EH (cell line): Measurements from ENCODE around the gene CLBA1.
A peak's percentile ranks its signal among the peaks of the same experiment; 100 is the strongest.

Experiments used
- DNase-seq: peaks from one replicate; pipeline ENCODE4 v3.0.0-alpha.2; 2015; ENCODE audit warnings: low read depth

Gene CLBA1

DNA sequence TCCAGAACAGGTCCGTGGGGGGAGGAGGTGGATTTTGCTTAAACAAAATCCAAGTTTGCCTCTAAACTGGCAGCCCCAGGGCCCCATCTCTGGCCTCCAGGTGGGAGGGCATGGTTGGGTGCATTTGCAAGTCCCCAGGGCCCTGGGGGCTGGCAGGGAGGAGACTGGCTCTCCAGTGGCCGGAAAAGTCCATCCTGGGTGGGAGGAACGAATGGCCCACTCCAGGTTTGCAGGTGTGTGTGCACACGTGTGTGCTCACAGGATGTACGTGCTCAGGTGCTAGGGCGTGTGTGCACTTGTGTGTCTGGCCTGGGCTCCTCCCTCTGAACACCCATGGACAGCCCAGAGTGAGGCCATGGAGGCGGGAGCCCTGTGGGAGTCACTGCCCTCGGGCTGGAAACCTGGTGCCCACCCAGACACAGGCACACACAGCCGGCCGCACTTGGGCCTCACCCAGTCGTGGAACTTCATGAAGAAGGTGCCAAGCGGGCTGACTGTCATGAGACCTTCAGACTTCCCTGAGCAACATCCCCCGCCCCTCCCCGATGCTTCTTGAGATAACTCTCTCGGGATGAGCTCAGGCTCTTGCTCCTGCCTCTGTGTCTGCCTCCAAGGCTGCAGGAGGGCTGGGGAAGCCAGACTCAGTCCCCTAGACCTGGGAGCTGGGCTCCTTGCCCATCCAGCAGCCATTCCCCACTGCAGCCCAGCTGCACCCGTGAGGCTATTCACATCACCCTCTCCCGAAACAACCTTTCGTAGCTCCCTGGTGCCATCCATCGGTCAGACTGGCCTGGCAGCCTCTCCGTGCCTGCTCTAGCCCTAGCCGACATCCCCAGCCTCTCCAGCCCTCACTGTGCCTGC is 16.8 kb upstream of the CLBA1 start:
- DNase-seq, result peak; percentile 49

GRCh38 chr14:104969741-104970230 is 15.8 kb upstream of the CLBA1 start:
- DNase-seq, result no peak

DNA sequence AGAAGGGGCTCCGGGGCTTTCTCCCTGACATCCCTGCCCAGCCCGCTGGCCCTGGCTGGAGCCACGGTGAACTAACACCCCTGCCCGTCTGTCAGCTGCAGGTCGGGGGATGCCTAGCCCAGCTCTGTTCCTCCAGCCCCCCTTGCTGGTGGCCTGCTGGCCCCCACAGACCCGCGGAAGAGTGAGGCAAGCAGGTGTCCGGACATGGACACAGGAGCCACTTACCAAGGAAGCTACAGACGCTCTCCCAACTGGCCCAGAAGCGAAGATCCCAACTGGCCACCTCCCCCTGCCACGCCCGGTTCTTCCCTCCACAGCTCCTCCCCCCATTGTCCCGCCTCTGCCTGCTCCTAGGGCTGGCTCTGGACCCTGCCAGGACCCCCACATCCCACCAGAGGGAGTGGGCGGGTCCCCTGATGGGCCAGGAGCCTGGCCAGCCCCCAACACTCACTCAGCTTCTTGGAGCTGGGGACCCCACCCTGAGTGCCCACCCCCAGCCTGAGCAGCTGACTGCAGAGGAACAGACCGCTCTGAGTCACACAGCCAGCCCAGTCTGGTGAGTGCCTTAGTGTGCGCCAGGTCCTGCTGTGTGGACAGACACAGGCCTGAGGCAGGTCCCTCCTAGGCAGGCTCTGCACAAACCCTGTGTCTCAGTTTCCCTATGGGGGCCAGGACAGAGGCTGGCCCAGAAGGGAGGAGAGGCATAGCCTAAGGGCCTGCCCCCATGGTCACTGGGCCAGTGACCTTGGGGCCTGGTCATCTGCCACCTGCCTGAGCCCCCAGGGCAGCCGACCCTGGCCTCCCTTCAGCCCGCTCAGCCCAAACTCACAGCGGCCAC is 15.1 kb upstream of the CLBA1 start:
- DNase-seq, result peak; percentile 92

- no peak for DNase-seq
Measured at GRCh38 chr14:104971447-104972240, 13.9 kb upstream of the CLBA1 start.

- peak; percentile 63 for DNase-seq
Measured at GRCh38 chr14:104972301-104973134, 13.1 kb upstream of the CLBA1 start.

DNA sequence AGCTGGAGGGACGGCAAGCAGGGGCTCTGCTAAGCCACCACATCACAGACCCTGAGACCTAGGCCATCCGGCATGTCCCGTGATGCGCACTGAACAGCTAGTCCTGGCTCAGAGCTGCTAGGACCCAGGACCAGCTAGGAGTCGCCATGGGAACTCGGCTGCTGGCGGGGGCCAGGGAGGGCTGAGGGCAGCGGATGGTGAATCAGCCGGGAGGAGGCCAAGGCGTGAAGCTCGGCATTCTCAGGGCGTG is 12.5 kb upstream of the CLBA1 start:
- DNase-seq, result peak; percentile 97

DNA sequence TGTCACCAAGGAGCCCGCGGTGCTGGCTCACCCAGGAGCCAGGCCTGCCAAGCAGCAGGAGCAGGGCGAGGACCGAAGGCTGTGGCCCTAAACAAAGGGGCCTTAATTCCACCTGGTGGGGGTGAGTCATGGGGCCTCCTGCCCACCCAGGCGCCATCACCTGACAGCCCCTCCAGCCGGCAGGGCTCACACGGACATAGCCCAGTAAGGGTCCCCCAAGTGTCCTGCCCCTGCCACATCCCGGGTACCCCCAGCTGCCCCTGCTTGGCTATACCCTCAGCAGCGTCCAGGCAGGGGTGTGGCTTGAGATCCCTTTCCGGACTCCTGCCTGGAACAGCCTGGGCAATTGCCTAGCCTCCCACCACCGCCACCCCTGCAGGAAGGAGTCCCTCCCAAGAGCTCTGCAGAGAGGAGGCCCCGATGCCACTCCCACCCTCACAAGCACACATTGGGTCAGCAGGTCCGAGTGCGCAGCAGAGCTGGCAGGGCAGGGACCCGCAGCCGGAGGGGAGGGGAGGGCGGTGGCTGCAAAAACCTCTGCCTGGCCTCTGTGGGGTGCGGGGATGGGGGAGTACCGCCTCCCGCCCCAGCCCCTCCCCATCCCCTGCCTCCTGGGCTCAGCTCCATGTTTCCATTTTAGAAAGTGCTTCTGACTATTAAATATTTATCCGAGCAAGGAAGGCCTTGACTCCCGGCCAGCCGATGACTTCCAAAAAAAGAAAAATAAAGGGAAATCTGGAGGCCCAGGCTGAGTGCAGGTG is 12.0 kb upstream of the CLBA1 start:
- peak; percentile 87 for DNase-seq

DNA sequence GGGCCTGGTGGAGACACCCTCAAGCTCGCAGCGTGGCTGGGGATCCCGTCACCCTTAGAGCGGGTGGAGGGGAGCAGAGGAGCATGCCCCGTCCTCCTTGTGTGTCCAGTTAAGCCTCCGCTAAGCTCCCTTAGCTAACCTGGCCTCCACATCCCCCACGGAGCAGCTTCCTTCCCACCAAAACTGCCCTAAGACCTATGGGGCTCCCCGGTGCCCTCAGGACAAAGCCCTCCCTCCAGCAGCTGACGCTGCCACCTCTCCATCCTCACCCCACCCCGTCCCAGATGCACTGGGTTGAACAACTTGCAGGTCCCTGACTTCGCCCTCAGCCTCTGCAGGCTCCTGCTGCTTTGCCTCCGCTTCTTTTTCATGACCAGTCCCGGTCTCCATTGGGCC is 11.4 kb upstream of the CLBA1 start:
- DNase-seq, result no peak

DNA sequence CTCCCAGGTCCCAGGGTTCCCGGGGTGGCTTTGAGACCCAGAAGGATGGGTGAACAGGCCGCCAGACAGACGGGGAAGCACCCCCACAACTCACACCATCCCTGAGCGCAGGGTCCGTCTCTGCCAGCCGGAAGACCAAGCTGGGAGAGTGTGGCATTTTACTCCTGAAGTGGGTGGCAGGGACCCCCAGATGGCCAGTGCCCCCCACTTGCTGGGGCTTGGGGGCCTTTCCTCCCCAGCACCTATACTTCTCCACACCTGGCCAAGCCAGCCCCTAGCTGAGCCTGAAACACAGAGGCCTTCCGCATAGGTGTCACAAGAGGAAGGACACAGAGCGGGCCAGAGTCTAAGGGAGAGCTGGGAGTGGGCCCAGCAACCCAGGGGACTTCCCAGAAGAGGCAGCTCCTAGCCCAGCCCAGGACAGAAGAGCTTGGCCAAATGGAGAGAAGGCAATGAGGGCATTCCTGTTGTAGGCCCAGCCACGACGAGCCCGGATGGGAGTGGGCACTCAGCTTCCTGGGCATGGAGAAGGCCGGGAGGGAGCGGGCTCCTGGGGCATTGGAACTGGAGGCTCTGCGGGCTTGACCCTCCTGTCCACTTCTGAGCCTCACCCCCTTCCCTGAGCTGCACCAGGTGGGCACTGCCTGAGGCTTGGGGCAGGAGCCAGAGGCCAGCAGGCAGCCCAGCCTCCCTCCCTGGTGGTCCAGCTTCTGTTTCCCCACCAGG is 10.8 kb upstream of the CLBA1 start:
- no peak for DNase-seq

GRCh38 chr14:104975481-104976197 is 9.9 kb upstream of the CLBA1 start:
- DNase-seq, result no peak

GRCh38 chr14:104976198-104977007 is 9.2 kb upstream of the CLBA1 start:
- DNase-seq, result peak; percentile 82

DNA sequence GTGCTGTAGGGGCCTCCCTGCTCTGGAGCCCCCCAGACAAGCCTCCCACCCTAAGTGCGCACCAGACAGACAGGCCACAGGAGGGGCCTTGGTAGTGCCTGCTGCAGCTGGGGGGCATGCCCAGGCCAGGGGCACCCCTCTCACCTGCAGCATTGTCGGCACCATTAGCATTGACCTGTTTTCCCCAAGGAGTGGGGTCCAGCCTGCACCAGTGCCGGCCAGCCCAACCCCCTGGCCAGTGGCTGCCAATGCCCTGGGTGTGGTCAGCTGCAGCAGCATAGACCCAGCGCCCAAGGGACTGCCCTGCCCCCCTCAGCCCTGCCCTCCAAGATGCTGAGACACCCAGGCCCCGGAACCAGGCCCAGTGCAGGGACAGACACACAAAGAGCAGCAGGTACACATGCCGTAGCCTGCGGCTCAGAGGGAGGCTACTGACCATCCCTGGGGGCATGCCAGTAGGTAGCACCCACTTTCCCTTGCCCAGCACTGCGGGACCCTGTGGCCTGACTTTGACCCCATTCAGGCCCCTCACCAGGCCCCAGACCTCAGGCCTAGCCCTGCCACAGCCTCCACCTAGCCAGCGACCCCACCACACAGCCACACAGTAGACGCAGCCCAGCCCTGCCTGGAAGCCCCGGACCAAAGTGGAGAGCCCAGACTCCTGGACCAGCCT is 8.4 kb upstream of the CLBA1 start:
- no peak for DNase-seq

- peak; percentile 82 for DNase-seq
Measured at GRCh38 chr14:104977681-104978653, 7.6 kb upstream of the CLBA1 start, which contains the start of gene AHNAK2. Gene AHNAK2 (minus strand): TSS chr14:104978374. CDS start chr14:104978237, 137 bp downstream.

DNA sequence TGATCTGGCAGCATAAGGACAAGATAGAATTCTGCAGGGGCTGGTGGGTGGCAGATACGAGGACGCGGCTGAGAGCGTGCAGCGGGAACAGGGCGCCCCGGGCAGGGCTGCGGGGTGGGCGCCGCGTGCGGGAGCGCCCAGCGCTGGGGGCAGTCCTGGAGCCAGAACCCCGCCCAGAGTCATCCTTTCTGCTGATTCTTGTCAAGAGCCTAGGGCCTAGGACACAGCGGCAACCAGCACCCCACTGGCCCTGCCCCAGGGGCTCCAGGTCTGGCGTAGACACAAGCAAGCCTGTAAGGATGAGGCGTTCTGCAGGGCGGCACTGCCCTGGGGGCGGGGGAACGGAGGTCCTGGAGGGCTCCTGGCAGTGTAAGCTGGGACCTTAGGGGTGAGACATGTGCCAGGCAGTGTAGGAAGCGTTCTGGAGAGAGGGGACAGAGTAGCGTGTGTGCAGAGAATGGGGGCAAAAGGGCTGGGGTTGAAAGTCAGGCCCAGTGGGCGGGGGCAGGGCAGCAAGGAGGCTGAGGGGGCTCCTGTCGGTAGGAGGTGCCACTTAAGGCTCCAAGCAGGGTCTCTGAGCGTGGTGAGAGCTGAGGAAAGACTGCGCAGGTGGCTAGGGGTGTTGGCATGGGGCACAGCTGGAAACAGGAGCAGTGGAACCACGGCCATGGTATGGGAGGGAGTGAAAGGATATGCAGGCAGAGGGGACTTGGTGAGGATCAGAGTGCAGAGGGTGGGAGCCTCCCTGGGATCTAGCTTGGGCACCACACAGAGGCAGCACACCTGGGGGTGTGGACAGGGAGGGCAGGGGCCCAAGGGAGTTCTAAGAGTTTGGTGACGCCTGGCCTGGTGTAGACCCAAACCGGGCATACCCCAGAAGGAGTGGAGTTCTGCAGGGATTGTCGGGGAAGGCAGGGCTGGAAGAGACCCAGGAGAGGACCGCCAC is 6.6 kb upstream of the CLBA1 start:
- DNase-seq, result no peak
